ENCODE measurements around the gene VRK2.
"Not testable (repeated sequence)": the region's sequence is repeated elsewhere in the genome, so short reads cannot be mapped to it uniquely, and the experiment has no call there.

VRK2 gene

GRCh38 chr2:58067001-58067400 lies 20.4 kb downstream of the VRK2 start:
- DNase-seq (ENCODE audit: low spot score) = no peak
- no peak for TF ChIP-seq CTCF (IDR thresholded peaks at IDR 0.05; ENCODE audit: extremely low read depth, missing control alignments)

GRCh38 chr2:58070765-58071164 lies 24.2 kb downstream of the VRK2 start:
- no peak for DNase-seq (ENCODE audit: low spot score)
- no peak for TF ChIP-seq CTCF (IDR thresholded peaks at IDR 0.05; ENCODE audit: extremely low read depth, missing control alignments)

GRCh38 chr2:58072102-58072501 lies 25.5 kb downstream of the VRK2 start:
- no peak for DNase-seq (ENCODE audit: low spot score)
- no peak for TF ChIP-seq CTCF (IDR thresholded peaks at IDR 0.05; ENCODE audit: extremely low read depth, missing control alignments)

- no peak for DNase-seq (ENCODE audit: low spot score)
Observed at GRCh38 chr2:58073008-58073407, 26.4 kb downstream of the VRK2 start.

GRCh38 chr2:58073751-58074150 lies 27.1 kb downstream of the VRK2 start:
- TF ChIP-seq CTCF (IDR thresholded peaks at IDR 0.05; ENCODE audit: extremely low read depth, missing control alignments) = no peak
- no peak for DNase-seq (ENCODE audit: low spot score)

More at GRCh38 chr2:58073008-58073407, 26.4 kb downstream of the VRK2 start:
- no peak for TF ChIP-seq CTCF (IDR thresholded peaks at IDR 0.05; ENCODE audit: extremely low read depth, missing control alignments)

- DNase-seq (ENCODE audit: low spot score) = no peak
- TF ChIP-seq CTCF (IDR thresholded peaks at IDR 0.05; ENCODE audit: extremely low read depth, missing control alignments) = no peak
Observed at GRCh38 chr2:58081000-58081399, 34.4 kb downstream of the VRK2 start.

- TF ChIP-seq CTCF (IDR thresholded peaks at IDR 0.05; ENCODE audit: extremely low read depth, missing control alignments) = no peak
- no peak for DNase-seq (ENCODE audit: low spot score)
Observed at GRCh38 chr2:58089081-58089480, 42.5 kb downstream of the VRK2 start.

- DNase-seq (ENCODE audit: low spot score) = not testable (repeated sequence)
Observed at GRCh38 chr2:58092772-58093171, 46.2 kb downstream of the VRK2 start.
